RWPE1 (cell line): ENCODE measurements around the gene SIRT3.
A peak's percentile ranks its signal among the peaks of the same experiment; 100 is the strongest.

ENCODE experiments used
- CTCF ChIA-PET: fragments of 350-600 bp; sonication (Branson Sonifier 250); formaldehyde crosslinking; extraction: SDS; loops from one replicate; lab custom pipeline; 2021; lab: Yijun Ruan, JAX
- POLR2A ChIA-PET: fragments of 400-600 bp; formaldehyde crosslinking; extraction: SDS; loops from one replicate; lab custom pipeline; 2020; ENCODE audit warnings: antibody characterized with exemption; ENCODE audit not compliant: low non-redundant PET; lab: Yijun Ruan, JAX
- DNase-seq: peaks from one replicate; pipeline ENCODE4 v3.0.0; 2012; ENCODE audit warnings: low spot score
- H3K27ac ChIP-seq: fragments of 450-650 bp; 2 replicates; pipeline ENCODE4 v1.5.1; 2017
- CTCF ChIP-seq: fragments of 450-650 bp; conservative IDR thresholded peaks from 2 replicates; pipeline ENCODE4 v1.5.1; 2017; ENCODE audit warnings: low read depth, mild to moderate bottlenecking

The SIRT3 gene

GRCh38 chr11:235997-236773, at the start of gene SIRT3:
Gene SIRT3 (minus strand): TSS chr11:236342. CDS start chr11:236328, 14 bp downstream.
- TF ChIP-seq CTCF: no peak
- ChIA-PET POLR2A (interaction anchor here (0.7 to 1.1 kb wide), 2 partner anchors 29 to 31 kb away, joined by 3 read pairs; partner anchors contain the start of genes BET1L and RIC8A), CTCF (interaction anchor here (1.3 kb wide), 1 partner anchor 15 kb away, joined by 5 read pairs; no protein-coding TSS in a partner anchor)
- peak within 1 kb of the TSS; percentile 94 for H3K27ac ChIP-seq
- DNase-seq: peak; percentile 92

GRCh38 chr11:285894-286220, 49.7 kb upstream of the SIRT3 start:
- DNase-seq: no peak
- TF ChIP-seq CTCF: no peak
- POLR2A ChIA-PET: no interaction called here
- CTCF ChIA-PET: interaction anchor here (1.0 kb wide), 1 partner anchor 18 kb away, joined by 3 read pairs; no protein-coding TSS in a partner anchor
- H3K27ac ChIP-seq: no peak overlapping the region

- CTCF ChIA-PET: interaction anchor here (0.7 to 1.0 kb wide), 2 partner anchors 18 to 35 kb away, joined by 3 read pairs; no protein-coding TSS in a partner anchor
- H3K27ac ChIP-seq: no peak overlapping the region
- no peak for TF ChIP-seq CTCF
- DNase-seq: no peak
- POLR2A ChIA-PET: no interaction called here
Measured at GRCh38 chr11:285021-285893, 49.1 kb upstream of the SIRT3 start.

GRCh38 chr11:284105-285020, 48.2 kb upstream of the SIRT3 start:
- ChIA-PET POLR2A (no interaction called here), CTCF (interaction anchor here (0.7 kb wide), 1 partner anchor 34 kb away, joined by 3 read pairs; no protein-coding TSS in a partner anchor)
- no peak for TF ChIP-seq CTCF
- DNase-seq: no peak
- H3K27ac ChIP-seq: no peak overlapping the region

- CTCF ChIA-PET: interaction anchor here (0.7 kb wide), 1 partner anchor 22 kb away, joined by 3 read pairs; no protein-coding TSS in a partner anchor
- no peak overlapping the region for H3K27ac ChIP-seq
- no peak for DNase-seq
- no peak for TF ChIP-seq CTCF
- POLR2A ChIA-PET: no interaction called here
Measured at GRCh38 chr11:283405-284104, 47.4 kb upstream of the SIRT3 start.
